GM12891 (cell line): ENCODE data around the gene ACSS2.

ENCODE experiments used
- POLR2A ChIP-seq: IDR thresholded peaks from 2 replicates; pipeline ENCODE4 v1.6.1; 2011; ENCODE audit warnings: low read depth, low read length, control low read depth
- POLR2AphosphoS5 ChIP-seq: IDR thresholded peaks from 2 replicates; pipeline ENCODE4 v1.6.1; 2011; ENCODE audit warnings: low read depth, low read length, control low read depth
- POU2F2 ChIP-seq: IDR thresholded peaks from 2 replicates; pipeline ENCODE4 v1.6.1; 2011; ENCODE audit warnings: low read depth, mild to moderate bottlenecking, control low read depth, low read length, moderate library complexity
- TAF1 ChIP-seq: IDR thresholded peaks from 2 replicates; pipeline ENCODE4 v1.6.1; 2011; ENCODE audit warnings: low read depth, low read length, control low read depth

DNA sequence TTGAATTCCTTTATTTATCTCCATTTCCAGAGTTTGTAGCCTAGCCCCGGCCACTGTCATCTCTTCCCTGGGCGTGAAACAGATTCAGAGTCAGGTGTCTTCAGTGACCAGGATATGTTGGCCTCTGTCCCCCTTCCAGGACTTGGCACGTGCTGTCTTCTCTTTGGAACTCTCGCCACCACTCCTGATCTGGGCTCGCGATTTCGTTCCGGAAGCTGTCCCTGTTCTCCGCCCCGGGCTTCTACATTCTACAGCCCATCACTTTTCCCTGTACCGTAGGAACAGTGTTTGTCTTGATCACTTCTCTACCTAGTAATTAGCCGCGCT is 78.5 kb downstream of the ACSS2 start:
- TF ChIP-seq POLR2A (no peak), POLR2AphosphoS5 (no peak), TAF1 (no peak), POU2F2 (no peak)
